GM12892 (cell line): ENCODE results near the gene CNPY1.

Source experiments
- POLR2A ChIP-seq: IDR thresholded peaks from 2 replicates; pipeline ENCODE4 v1.6.1; 2011; ENCODE audit warnings: low read depth, low read length, control low read depth
- POLR2AphosphoS5 ChIP-seq: IDR thresholded peaks from 2 replicates; pipeline ENCODE4 v1.6.1; 2011; ENCODE audit warnings: low read depth, low read length, control low read depth

- no peak for TF ChIP-seq POLR2A
- TF ChIP-seq POLR2AphosphoS5: no peak
Measured at GRCh38 chr7:155538293-155538692, 8.1 kb downstream of the CNPY1 start.
